ENCODE results near the gene ZNF638.
A peak's percentile ranks its signal among the peaks of the same experiment; 100 is the strongest.
"Not testable (repeated sequence)": the region's sequence is repeated elsewhere in the genome, so short reads cannot be mapped to it uniquely, and the experiment has no call there.

The ZNF638 gene, protein sequence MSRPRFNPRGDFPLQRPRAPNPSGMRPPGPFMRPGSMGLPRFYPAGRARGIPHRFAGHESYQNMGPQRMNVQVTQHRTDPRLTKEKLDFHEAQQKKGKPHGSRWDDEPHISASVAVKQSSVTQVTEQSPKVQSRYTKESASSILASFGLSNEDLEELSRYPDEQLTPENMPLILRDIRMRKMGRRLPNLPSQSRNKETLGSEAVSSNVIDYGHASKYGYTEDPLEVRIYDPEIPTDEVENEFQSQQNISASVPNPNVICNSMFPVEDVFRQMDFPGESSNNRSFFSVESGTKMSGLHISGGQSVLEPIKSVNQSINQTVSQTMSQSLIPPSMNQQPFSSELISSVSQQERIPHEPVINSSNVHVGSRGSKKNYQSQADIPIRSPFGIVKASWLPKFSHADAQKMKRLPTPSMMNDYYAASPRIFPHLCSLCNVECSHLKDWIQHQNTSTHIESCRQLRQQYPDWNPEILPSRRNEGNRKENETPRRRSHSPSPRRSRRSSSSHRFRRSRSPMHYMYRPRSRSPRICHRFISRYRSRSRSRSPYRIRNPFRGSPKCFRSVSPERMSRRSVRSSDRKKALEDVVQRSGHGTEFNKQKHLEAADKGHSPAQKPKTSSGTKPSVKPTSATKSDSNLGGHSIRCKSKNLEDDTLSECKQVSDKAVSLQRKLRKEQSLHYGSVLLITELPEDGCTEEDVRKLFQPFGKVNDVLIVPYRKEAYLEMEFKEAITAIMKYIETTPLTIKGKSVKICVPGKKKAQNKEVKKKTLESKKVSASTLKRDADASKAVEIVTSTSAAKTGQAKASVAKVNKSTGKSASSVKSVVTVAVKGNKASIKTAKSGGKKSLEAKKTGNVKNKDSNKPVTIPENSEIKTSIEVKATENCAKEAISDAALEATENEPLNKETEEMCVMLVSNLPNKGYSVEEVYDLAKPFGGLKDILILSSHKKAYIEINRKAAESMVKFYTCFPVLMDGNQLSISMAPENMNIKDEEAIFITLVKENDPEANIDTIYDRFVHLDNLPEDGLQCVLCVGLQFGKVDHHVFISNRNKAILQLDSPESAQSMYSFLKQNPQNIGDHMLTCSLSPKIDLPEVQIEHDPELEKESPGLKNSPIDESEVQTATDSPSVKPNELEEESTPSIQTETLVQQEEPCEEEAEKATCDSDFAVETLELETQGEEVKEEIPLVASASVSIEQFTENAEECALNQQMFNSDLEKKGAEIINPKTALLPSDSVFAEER (N-terminal part only)

DNA sequence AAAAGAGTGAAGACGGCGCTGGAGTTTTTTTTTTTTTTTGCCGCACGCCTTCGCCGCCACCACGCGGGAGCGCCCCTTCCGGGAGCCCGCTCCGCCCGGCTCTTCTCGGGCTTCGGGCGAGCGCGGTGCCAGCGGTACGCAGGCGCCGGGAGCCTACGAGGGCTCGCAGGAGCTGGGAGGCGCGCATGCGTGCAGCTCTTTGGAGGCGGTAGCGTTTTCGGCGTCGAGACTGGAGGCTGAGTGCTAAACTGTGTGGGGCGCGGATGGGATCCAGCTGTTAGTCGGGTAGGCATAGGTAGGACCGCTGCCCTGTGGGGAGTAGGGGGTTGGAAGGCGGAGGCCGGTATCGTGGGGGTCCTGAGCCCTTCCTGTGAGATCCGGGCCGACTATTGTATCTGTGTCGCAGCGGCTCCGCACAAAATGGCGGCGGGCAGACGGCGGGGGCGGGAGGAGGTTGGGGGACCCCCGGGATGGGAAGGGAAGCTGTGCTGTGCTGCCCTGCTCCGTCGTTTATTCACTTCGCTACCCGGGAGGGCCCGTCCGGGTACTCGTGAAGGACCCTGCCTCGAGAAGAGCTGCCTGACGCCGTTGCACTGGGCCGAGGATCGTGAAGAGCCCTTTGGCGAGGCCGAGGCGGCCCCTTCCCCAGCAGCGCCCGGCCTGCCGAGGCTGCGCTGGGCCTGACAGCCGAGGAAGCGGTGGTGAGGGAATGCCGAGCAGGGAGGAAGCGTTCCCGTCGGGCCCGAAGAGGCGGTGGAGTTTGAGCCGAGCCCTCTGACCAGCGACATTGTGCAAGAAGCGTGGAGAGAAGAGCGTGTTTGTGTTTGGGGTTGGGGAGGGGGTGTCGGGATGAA lies at the start of gene ZNF638:
Gene ZNF638 (plus strand): TSS at position 202 of the 854 bp plus-strand sequence. CDS start 17,173 bp downstream, outside the sequence.
- peak; percentile 89 for DNase-seq

DNA sequence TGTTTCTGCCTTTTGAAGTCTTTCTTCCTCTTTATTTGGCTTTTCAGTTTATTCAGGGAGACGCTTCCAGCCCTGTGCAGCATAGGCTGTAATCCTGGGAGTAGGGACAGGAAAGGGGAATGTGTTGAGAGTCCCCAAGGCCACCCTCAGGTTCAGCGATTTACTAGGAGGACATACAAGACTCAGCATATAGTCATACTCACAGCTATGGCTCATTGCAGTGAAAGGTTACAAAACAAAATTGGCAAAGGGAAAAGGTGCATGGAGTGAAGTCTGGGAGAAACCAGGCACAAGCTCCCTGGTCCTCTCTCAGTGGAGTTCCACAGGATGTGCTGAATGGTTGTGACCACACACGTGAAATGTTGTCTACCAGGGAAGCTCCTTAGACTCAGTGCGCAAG lies 49.6 kb upstream of the ZNF638 start:
- DNase-seq, result no peak

DNA sequence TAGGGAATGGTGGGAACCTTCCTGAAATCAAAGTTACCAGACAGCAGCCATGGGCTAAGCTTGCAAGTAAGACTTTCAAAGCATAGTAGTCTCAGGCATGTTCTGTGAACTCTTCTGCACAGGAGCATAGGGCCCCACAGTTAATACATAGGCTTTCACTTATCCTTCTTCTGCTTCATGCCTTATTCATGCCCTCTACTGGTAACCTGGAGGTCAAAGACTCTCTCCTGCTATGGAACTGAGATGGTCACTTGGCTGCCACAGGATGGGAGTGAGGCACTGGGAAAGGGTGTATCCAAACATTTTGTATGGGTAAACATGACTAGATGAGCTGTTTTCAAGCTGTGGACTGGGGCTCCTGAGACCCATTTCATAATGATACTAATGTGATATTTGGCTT lies 49.1 kb upstream of the ZNF638 start:
- DNase-seq, result no peak

DNA sequence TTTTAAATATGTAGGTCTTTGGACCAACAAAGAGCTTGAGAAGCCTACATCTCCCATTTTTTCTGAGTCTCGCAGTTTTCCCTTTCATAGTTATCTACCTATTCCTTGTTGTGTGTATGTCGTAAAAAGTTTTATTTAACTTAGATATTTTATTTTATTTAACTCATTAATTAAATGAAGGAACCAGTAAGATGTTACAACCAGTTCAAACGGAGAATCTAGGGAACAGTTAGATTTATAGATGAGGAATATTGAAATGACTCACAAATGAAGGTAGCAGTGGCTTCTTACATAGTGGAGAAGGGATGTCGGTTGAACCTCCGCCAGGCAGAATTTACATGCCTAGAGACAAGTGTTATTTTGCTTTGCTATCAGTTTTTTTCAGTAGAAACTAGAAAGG lies 48.5 kb upstream of the ZNF638 start:
- no peak for DNase-seq

DNA sequence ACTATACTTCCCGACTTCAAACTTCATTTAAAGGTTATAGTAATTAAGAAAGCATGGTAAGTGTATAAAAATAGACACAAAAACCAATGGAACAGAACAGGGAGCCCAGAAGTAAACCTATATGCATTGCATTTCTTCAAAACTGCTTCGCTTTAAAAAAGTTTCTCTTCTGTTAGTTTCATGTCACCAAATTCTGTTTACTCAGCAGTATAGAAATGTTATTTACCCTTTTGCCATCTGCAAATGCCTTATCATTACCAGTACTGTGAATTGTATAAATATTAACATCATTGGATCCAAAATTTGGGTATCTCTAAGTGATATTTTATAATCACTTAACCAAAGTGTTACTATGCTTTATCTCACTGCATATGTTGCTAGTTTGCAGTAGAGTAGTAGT lies 45.9 kb upstream of the ZNF638 start:
- no peak for DNase-seq

DNA sequence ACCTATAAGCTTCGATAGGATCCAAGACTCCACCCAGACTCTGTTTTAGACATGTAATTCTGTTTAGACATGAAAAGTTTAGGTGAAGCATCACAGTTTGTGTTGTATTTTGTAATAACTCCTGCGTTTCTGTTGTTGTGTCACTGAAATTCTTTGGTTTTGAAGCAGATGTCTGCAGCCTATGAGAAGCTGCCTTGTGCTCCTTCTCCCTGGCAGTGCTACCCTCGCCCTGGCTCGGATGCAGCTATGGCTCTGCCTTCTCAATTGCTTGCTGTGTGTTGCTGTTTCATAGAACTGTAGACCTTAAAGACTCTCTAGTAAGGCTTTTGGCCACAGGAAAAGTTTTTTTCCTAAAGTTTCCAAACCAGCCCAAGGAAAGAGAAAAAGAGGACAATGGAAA lies 40.2 kb upstream of the ZNF638 start:
- DNase-seq, result no peak

DNA sequence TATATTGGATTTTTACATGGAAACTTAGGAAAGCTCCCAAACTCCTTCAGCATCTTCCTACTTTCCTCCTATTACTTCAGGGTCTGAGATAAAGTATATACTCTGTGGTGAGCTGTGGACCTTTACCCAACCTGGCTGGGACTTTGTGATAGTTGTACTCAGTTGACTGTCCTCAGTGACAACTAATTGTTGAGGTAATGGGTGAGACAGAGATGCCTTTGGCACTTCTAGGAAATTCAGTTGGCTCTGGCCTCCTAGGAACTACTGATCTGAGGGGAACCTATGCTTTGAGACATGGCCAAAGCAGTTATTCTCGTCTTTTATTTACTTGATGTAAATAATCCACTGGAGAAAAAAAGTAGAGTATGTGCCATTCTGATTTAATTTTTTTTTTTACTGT lies 39.4 kb upstream of the ZNF638 start:
- DNase-seq, result no peak

DNA sequence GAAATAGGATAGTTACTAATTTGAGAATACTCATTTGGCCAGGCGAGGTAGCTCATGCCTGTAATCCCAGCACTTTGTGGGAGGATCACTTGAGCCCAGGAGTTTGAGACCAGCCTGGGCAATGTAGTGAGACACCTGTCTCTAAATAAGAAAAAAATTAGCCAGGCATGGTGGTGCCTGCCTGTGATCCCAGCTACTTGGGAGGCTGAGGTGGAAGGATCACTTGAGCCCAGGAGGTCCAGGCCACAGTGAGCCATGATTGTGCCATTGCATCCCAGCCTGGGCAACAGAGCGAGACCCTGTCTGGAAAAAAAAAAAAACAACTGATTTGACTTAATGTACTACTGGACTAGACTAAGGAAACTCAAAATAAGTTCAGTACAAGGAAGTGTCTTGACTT lies 32.7 kb upstream of the ZNF638 start:
- no peak for DNase-seq

DNA sequence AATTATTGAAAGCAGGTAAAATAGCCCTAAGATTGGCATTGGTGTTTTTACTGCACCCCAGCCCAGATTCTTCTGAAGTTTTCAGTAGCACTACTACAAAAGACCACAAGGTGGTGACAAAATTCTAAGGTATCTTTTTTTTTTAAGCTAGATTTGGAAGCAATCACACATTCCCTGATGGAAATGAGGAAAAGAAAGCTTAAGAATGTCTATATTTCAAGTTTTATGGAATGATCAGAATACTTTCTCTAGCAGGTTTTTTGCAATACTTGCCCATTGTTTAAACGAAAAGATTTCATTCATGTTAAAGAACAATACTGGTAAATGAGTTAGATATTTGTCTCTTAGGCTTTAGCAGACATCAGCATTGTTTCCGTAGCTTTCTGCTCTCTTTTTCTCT lies 32.1 kb upstream of the ZNF638 start:
- DNase-seq, result peak; percentile 11

DNA sequence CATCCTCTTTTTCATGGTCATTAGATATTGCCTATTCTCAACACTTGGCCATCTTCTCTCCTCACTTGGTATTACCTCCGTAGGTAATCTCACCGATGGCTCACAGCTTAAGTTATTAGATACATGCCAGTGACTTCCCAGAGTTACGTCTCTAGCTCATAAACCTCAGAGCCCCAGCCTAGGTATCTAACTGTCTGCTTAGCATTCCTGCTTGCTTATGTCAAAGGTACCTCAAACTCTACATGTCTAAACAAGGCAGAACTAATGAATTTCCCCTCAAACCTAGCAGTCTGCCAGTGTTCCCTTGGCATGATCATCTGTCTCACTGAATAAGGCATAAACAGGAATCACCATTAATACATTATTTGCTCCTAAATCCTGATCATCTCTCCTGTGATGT lies 27.7 kb upstream of the ZNF638 start:
- DNase-seq, result no peak

DNA sequence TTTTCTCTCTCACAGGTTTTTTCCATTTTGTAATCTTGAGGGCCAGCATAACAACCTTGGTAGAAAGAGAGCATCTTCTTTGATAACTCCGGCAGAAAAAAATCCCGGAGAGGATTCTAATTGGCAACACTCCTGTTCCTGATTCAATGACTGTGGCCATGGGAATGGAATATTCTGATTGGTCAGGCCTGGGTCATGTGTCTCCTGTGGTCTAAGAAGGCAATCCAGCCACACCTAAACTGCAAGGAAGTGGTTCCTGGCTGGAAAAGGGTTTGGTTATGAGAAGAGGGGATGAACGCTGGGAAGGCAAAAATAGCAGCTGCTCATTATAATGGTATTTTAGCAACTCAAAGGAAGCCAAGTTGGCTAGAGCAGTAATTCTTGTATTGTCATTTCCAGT lies 24.8 kb upstream of the ZNF638 start:
- DNase-seq, result no peak

DNA sequence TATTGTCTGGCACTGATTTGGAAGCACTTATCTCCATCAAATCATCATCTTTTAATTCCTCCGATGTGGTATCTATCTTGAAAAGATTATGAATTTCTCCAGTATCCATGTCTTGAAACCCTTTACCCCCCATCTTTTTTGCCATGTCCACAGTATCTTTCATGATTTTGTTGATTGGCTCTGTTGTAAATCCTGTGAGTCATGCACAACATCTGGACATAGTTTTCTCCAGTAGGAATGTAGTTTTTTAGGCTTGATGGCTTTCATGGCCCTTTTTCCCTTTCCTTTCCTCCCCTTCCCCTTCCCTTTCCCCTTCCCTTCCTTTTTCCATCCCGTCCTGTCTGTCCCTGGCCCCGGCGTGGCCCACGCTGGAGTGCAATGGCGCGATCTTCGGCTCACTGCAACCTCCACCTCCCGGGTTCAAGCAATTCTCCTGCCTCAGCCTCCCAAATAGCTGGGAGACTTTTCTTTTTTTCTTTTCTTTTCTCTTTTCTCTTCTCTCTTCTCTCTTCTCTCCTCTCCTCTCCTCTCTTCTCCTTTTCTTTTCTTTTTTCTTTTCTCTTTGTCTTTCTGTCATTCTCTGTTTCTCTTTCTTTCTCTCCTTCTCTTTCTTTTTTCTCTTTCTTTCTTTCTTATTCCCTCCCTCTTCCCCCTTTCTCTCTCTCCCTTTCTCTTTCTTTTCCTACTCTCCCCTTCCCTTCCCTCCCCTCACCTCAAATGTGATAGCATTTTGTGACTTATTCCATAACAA lies 18.4 kb upstream of the ZNF638 start:
- DNase-seq, result no peak

DNA sequence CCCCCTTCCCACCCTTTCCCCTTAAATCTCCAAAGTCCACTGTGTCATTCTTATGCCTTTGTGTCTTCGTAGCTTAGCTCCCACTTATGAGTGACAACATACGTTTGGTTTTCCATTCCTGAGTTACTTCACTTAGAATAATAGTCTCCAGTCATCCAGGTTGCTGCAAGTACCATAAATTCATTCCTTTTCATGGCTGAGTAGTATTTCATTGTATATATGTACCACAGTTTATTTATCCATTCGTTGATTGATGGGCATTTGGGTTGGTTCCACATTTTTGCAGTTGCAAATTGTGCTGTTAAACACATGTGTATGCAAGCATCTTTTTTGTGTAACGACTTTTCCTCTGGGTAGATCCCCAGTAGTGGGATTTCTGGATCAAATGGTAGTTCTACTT lies 14.5 kb upstream of the ZNF638 start:
- DNase-seq, result no peak

DNA sequence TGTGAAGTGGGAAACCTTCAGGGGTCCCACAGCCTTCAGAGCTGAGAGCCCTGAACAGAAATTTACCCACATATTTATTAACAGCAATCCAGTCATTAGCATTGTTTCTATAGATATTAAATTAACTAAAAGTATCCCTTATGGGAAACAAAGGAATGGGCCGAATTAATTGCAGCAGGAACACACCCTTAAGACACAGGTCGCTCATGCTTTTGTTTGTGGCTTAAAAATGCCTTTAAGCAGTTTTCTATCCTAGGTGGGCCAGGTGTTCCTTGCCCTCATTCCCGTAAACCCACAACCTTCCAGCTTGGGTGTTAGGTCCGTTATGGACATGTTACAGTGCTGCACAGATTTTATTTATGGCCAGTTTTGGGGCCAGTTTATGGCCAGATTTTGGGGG lies 13.7 kb upstream of the ZNF638 start:
- not testable (repeated sequence) for DNase-seq

DNA sequence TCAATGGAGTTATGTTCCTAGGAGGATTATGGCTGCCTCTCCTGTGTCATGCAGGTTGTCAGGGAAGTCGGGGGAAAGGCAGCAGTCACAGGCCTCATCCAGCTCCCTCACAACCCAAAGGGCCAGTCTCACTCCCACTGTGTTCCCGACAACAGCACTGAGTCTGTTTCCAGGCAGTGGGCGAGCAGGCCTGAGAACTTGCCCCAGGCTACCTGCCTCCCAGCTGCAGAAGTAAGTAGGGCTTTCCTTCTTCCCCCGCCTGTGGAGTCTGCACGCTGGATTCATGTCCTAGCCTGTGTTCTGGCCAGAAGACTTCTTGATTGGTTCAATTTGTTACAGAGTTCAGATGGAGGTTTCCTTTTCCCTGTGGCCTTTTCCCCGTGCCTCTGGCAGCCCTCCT lies 8.2 kb upstream of the ZNF638 start:
- no peak for DNase-seq

DNA sequence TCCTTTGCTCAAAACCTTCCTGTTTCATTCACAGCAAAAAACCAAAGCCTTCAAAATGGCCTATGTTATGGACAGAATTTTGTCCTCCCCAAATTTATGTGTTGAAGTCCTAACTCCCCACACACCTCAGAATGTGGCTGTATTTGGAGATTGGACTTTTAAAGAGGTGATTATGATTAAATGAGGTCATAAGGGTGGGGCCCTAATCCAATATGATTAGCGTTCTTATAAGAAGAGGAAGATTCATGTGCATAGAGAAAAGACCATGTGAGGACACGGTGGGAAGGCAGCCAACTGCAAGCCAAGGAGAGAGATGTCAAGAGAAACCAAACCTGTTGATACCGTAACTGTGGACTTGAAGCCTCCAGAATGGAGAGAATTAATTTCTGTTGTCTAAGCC lies 4.6 kb upstream of the ZNF638 start:
- DNase-seq, result no peak

DNA sequence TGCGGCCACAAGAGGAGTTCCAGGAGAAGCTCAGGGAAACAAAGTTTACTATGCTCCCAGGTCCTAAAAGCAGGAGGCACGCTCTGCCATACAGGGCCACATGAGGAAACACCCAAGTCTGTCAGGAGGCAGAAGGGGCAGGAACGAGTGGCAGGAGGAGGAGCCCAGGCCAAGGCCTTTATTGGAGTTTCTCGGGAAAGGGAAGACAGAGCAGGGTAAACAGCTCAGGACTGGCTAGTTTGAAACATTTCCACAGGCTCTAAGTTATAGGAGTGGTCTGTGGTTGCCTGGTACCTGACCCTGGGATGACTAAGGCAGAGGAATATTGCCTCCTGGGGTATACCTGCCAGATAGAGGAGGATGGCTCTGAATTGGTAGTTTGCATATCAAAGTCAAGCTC lies 3.7 kb upstream of the ZNF638 start:
- DNase-seq, result no peak

DNA sequence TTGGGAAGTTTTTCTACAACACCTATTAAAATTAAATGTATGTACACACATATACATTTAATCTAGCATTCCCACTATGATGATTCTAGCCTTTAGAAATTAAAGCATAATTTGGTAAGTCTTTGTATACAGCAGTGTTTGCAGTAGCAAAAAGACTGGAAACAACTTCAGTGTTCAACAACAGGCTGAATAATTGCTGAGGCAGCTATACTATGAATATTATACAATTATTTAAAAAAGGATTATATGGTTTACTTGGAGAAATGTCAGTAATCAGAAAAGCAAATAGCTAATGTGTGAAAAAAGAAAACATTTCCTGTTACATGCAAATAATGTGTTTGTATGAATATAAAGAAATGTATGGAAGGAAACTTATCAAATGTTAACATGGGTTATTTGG lies 1.4 kb upstream of the ZNF638 start:
- no peak for DNase-seq

DNA sequence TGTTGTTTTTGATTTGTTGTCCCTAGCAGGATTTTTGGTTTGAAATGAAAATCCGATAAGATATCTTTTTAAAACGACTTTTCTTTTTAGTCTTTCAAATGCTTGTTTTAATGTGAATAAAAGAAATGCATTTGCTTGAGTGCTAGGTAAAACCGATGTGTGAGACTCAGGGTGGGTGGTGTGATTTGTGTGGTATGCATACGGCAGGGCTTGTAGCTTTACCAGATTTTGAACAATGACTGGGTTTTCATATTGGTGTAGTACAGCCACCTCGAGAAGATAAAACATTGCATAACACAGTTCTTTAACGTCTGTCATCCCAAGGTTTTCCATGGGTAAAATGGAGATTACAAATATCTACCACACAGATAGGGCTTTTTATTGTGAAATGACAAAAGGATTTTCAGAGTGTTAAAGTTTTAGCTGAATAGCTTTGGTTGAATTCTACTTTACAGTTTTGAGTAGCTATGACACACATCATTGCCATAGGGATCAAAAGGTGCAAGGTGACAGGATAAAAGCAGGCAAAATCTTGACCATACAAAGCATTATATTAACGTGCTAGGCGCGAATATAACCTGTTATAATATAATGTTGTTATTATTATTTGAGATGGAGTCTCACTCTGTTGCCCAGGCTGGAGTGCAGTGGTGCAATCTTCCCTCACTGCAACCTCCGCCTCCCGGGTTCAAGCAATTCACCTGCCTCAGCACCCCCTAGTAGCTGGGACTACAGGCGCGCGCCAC lies 824 bp upstream of the ZNF638 start:
- no peak for DNase-seq

DNA sequence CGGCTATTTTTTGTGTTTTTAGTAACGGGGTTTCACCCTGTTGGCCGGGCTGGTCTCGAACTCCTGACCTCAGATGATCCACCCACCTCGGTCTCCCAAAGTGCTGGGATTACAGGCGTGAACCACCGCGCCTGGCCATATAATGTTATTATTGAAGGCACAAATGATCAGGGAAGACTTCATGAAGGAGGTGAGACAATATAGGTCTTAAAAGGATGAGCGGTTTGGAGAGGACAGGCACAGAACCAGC lies 326 bp upstream of the ZNF638 start:
- not testable (repeated sequence) for DNase-seq

DNA sequence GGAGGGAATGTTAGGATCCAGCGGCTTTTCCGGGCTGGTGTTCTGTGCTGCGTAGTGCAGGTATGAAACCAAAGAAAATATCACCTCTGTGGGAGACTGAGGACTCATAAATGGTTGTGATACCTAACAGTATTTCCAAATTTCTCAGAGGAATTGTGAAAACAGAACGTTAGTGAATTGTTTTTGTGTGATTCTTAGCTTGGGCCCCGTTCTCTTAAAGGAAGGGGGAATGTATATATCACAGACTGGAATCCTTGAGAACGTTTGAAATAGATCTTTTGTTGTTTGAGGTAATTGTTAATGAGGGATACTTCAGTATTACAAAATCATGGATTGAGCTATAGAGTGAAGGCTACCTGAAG lies 834 bp downstream of the ZNF638 start:
- DNase-seq, result no peak
